Retinal pigment epithelial cell (primary cell): ENCODE results near the gene KCNB1.

Source experiments
- DNase-seq: peaks from one replicate; pipeline ENCODE4 v3.0.0-alpha.2; 2010; ENCODE audit warnings: low read depth
- H3K4me3 ChIP-seq: 2 replicates; pipeline ENCODE4 v1.5.1; 2011; ENCODE audit warnings: mild to moderate bottlenecking, low read length, control low read depth, moderate library complexity
- CTCF ChIP-seq: conservative IDR thresholded peaks from 2 replicates; pipeline ENCODE4 v1.5.1; 2011; ENCODE audit warnings: low read depth, low read length, control low read depth, inconsistent platforms

Gene KCNB1

DNA sequence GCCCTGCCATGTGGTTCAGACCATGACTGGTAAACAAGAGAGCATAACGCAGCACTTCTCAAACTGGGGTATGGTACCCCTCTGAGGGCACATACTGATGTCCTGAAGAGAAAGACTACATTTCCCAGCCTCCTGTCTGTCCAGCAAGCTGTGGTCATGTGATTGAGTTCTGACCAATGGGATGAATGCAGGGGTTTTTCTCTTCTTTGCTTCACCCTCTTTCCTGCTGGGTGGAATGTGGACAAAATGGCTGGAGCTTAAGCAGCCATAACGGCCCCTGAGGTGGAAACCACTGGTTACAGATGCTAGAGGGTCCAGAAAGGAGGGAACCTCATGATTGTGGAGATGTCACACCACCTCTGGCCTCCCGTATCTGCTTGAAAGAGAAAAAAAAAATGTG is 19.4 kb upstream of the KCNB1 start:
- no peak for TF ChIP-seq CTCF
- H3K4me3 ChIP-seq, result no peak overlapping the region
- DNase-seq, result no peak

- H3K4me3 ChIP-seq, result no peak overlapping the region
- TF ChIP-seq CTCF, result no peak
- no peak for DNase-seq
Measured at GRCh38 chr20:49497398-49497669, 14.9 kb upstream of the KCNB1 start.

- H3K4me3 ChIP-seq, result no peak overlapping the region
- no peak for DNase-seq
- TF ChIP-seq CTCF, result no peak
Measured at GRCh38 chr20:49496553-49497397, 14.3 kb upstream of the KCNB1 start.

DNA sequence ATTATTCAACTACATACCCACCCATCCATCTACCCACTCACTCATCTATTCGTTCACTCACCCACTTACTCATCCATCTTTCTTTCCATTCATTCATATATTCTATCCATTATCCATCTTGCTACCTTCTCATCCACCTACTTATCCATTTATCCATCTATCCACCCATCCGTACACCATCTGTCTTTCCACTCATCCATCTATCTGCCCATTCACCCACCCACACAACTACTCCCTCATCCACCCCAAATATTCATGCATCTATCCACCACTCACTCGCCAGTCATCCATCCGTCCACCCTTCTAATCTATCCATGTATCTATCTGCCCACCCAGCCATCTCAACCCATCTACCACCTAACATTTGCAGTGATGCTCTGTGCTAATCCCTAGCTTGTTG is 13.6 kb upstream of the KCNB1 start:
- no peak for TF ChIP-seq CTCF
- H3K4me3 ChIP-seq, result no peak overlapping the region
- no peak for DNase-seq

- no peak overlapping the region for H3K4me3 ChIP-seq
- TF ChIP-seq CTCF, result no peak
- no peak for DNase-seq
Measured at GRCh38 chr20:49490689-49491088, 8.2 kb upstream of the KCNB1 start.

- no peak for TF ChIP-seq CTCF
- DNase-seq, result no peak
- H3K4me3 ChIP-seq, result no peak overlapping the region
Measured at GRCh38 chr20:49489688-49490087, 7.2 kb upstream of the KCNB1 start.

DNA sequence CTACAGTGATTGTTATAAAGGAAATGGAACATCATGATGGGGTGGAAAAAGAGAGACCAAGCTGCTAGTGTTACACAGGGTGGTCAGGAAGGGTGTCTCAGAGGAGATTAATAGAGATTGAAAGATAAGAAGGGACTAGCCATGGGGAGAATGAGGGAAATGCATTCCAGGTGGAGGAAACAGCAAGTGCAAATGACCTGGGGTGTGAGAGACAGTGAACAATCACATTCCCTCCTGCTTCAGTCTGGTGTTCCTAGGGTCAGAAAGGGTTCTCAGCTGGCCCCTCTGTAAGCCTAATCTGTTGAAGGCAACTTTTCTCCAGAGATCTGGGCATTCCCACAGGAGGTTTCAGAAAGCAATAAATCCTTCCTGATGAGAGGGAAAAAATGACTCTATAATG is 3.6 kb upstream of the KCNB1 start:
- no peak for DNase-seq
- TF ChIP-seq CTCF, result no peak
- H3K4me3 ChIP-seq, result no peak overlapping the region
